OCI-M2 (cell line): ENCODE measurements around the gene ANO9.
"Not testable (repeated sequence)": the region's sequence is repeated elsewhere in the genome, so short reads cannot be mapped to it uniquely, and the experiment has no call there.

Experiments
- DNase-seq: peaks from one replicate; lab custom pipeline; 2025; ENCODE audit not compliant: unreplicated experiment; lab: John Stamatoyannopoulos, UW

ANO9 gene

GRCh38 chr11:404551-405264 is 37.1 kb downstream of the ANO9 start:
- DNase-seq: no peak

DNA sequence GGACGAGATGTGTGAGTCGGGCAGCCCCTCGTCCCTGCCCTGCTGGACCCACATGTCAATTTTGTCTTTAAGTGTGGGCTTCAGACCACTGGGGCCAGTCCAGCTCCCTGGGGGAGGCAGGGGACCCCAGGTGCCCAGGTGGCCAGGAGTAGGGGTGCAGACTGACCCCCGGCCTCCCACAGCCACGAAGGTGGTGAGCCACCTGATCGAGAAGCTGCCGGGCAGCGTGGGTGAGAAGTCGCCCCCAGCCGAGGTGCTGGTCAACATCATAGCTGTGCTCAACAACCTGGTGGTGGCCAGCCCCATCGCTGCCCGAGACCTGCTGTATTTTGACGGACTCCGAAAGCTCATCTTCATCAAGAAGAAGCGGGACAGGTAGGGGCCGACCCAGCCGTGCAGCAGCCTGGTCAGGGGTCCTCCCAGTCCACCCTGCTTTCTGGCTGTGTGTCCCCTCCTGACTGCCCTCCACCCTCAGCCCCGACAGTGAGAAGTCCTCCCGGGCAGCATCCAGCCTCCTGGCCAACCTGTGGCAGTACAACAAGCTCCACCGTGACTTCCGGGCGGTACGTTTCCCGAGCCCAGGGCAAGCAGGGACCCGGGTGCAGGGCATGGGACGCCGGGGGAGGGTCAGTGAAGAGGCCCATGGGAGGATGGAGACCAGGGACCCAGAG is 37.9 kb downstream of the ANO9 start:
- no peak for DNase-seq

GRCh38 chr11:403021-403760 is 38.6 kb downstream of the ANO9 start:
- DNase-seq: no peak

- not testable (repeated sequence) for DNase-seq
Observed at GRCh38 chr11:401196-401595, 40.6 kb downstream of the ANO9 start.

GRCh38 chr11:400241-400689 is 41.5 kb downstream of the ANO9 start:
- DNase-seq: no peak

- no peak for DNase-seq
Observed at GRCh38 chr11:399731-400211, 42.0 kb downstream of the ANO9 start.

DNA sequence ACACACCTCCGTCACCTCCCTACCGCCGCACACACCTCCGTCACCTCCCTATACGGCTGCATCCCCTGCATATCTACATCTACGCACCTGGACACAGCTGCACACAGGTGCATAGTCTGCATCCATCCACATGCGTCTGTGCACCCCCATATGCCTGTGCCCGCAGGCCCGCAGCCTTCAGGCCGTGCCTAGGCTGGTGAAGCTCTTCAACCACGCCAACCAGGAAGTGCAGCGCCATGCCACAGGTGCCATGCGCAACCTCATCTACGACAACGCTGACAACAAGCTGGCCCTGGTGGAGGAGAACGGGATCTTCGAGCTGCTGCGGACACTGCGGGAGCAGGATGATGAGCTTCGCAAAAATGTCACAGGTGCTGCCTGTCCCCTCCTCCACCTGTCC is 43.0 kb downstream of the ANO9 start:
- no peak for DNase-seq

DNA sequence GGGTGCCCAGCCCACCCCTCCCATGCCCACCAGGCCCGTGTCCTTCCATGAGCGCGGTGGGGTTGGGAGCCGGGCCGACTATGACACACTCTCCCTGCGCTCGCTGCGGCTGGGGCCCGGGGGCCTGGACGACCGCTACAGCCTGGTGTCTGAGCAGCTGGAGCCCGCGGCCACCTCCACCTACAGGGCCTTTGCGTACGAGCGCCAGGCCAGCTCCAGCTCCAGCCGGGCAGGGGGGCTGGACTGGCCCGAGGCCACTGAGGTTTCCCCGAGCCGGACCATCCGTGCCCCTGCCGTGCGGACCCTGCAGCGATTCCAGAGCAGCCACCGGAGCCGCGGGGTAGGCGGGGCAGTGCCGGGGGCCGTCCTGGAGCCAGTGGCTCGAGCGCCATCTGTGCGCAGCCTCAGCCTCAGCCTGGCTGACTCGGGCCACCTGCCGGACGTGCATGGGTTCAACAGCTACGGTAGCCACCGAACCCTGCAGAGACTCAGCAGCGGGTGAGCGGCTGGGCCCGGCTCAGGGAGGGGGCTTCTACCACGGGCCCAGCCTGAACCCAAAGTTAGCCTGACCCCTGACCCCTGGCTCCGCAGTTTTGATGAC is 44.8 kb downstream of the ANO9 start:
- no peak for DNase-seq

DNA sequence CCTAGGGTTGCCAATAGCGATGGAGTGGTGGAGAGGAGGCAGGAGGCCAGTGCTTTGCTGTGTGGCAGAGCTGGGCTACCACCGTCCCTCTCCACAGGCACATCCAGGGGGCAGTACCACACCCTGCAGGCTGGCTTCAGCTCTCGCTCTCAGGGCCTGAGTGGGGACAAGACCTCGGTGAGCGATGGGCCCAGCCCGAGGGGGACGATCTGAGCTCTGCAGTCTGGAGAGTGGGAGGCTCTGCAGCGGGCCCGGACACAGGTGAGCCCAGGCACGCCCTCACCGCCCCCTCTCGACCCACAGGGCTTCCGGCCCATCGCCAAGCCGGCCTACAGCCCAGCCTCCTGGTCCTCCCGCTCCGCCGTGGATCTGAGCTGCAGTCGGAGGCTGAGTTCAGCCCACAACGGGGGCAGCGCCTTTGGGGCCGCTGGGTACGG is 45.3 kb downstream of the ANO9 start:
- DNase-seq: no peak

DNA sequence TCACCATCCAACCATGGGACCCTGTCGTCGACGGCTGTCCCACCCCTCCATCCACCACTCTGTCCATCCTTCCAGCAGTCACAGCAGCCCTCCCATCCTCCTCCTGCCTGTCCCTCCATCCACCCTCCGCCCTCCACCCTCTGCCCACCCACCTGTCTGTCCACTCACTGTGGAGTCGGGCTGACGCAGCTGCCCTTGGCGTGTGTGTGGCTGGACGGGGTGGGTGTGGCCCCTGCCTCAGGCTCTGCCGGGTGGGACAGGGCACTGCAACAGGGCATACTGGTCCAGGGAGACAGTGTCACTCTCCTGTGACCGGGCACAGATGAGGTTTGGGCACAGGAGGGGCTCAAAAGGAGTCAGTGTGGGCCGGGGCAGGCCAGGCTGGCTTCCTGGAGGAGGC is 45.9 kb downstream of the ANO9 start:
- no peak for DNase-seq

- no peak for DNase-seq
Observed at GRCh38 chr11:394858-395655, 46.8 kb downstream of the ANO9 start.

DNA sequence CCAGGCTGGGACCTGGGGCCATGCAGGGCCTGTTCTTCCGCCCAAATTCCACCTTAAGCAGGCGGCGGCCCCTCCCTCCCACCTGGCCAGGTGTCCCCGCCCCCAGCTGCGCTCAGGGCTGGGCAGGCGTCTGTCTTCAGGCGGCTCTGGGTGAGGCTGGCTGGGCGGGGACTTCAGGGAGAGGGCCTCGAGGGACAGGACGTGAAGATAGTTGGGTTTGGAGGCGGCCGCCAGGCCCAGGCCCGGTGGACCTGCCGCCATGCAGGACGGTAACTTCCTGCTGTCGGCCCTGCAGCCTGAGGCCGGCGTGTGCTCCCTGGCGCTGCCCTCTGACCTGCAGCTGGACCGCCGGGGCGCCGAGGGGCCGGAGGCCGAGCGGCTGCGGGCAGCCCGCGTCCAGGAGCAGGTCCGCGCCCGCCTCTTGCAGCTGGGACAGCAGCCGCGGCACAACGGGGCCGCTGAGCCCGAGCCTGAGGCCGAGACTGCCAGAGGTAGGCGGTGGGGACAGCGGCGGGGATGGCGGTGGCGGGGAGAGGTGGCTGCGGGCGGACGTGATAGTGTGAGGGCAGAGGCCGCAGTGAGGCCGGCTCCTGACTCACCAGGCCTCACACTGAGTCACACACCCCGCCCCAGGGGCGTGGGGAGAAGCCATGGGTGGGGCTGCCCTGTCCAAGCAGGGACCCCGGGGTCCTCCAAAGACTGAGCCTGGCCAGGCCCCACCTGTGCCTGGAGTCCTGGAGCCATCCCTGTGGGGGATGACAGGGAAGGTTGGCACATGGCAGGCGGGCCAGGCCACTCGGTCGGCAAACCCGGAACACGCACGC is 47.6 kb downstream of the ANO9 start, which contains the start of gene PKP3:
Gene PKP3, plus strand, starts transcription at position 176 of the 824 bp plus-strand sequence. Its CDS starts 84 bp downstream, at position 260.
- DNase-seq: no peak

- DNase-seq: no peak
Observed at GRCh38 chr11:393219-394033, 48.4 kb downstream of the ANO9 start.

- no peak for DNase-seq
Observed at GRCh38 chr11:392102-392777, 49.6 kb downstream of the ANO9 start.

DNA sequence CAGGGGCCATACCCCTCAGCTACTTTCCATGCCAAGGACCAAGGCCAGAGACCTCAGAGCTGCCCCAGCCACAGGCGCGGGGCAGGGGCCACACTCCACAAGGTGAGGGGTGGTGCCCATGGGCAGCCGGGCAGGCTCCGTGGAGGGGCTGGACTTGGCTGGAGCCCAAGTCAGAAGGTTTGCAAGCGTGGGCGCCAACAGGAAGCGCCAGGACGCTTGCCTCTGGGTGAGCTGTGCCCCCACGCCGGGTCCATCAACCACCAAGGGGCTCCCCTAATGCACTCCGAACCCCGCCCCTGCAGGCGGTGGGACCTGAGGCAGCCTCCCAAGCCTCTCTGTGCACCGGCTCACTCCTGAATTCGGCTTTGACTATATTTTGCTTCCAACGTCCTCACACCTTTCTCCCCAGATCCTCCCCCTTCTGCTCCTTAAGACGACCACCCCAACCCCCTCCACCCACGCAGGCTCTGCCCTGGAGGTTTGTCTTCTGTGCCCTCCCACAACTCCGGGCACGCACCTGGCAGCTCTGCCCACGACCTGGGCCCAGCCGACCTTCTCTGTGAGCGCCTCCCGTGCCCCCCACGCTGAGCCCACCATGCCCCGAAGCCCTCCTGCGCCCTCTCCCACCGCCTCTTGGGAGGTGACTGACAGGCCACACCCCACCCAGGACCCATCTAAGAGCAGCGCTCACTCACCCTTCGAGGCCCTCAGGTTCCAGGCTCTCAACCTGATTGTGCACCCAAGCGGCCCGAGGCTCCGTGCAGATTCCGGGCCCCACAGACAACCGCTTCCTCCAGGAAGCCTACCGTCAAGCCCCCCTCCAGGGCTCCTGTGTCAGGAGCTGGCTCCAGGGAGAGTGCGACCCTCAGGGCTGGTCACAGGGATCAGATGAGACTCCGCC is 50.4 kb downstream of the ANO9 start:
- DNase-seq: no peak

DNA sequence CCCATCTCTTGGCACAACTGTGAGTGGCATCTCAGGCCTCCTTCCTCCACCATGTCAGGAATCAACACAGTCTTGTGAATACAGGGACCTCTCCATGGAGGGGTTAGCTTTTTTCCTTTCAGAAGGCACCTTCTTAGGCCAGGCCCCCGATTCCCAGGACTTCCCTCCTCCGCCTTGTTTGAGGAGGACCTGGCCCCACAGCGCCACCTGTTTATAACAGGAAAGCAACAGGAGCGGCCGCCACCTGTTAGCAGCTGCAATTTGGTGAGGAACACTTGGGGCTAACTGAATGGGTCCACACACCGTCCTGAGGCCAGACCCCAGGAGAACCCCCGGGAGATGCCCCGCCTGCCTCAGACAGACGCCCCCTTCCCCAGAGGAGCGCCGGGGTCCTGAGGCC is 51.6 kb downstream of the ANO9 start:
- DNase-seq: no peak

- not testable (repeated sequence) for DNase-seq
Observed at GRCh38 chr11:389369-389768, 52.4 kb downstream of the ANO9 start.
